Activated CD4-positive, alpha-beta T cell treated with anti-CD3 and anti-CD28 coated beads for 36 hours (primary cell): Measurements from ENCODE around the gene PNISR. TPM values are rescaled to one million over a fixed set of nuclear protein-coding genes. Genes with fewer than 3 reads are reported as not detected.

ENCODE experiments used
- total RNA-seq, 2 experiments: library from RNA; stranded (reverse); gene quantifications; one replicate each; pipeline ENCODE4 v1.2.3, GENCODE V29; 2021

PNISR gene
- total RNA-seq, 2 experiments from 2014 or later = 127 to 148 TPM

Other genes with a start within 250 kb of the PNISR start
- under 1 TPM in 1 of 2 experiments, not detected in 1; 0.16 TPM for gene FAXC, start 75.6 kb downstream of the PNISR start, total RNA-seq
- gene COQ3, start 31.1 kb downstream of the PNISR start, total RNA-seq = 10 to 100 TPM; 13.5 to 23.4 TPM
- 10 to 100 TPM; 16.4 to 17.5 TPM for gene USP45, start 90.1 kb upstream of the PNISR start, total RNA-seq
- 10 to 100 TPM; 50.7 to 67.3 TPM for gene CCNC, start 143.4 kb upstream of the PNISR start, total RNA-seq
- gene PRDM13, start 181.5 kb upstream of the PNISR start, total RNA-seq = not detected